Esophagus muscularis mucosa (tissue), 4 donors: ENCODE data around the gene PPM1F. TPM values are rescaled to one million over a fixed set of nuclear protein-coding genes. Genes with fewer than 3 reads are reported as not detected.

Source experiments
- DNase-seq: peaks from one replicate; pipeline ENCODE4 v3.0.0-alpha.2; 2017; ENCODE audit errors: extremely low spot score
- H3K27ac ChIP-seq, 4 donors: fragments of 200-600 bp; sonication (generic); replicated peaks in 1 of 4; 1 replicate in 3 of 4; 2 replicates in 1 of 4; pipeline ENCODE4 v1.5.1; 2016 to 2019; ENCODE audit warnings: mild to moderate bottlenecking in 1 of 4
- H3K27me3 ChIP-seq, 4 donors: fragments of 200-600 bp; sonication (generic); one replicate each; pipeline versions ENCODE4 v1.5.1 to v1.6.0; 2016 to 2019
- H3K36me3 ChIP-seq, 4 donors: fragments of 200-600 bp; sonication (generic); one replicate each; pipeline ENCODE4 v1.5.1; 2016 to 2019
- H3K4me1 ChIP-seq, 4 donors: fragments of 200-600 bp; sonication (generic); one replicate each; pipeline ENCODE4 v1.5.1; 2016 to 2019
- H3K4me3 ChIP-seq, 4 donors: fragments of 200-600 bp; sonication (generic); 1 replicate in 2 of 4; 2 replicates in 2 of 4; pipeline ENCODE4 v1.5.1; 2016 to 2019; ENCODE audit warnings: mild to moderate bottlenecking in 4 of 4, moderate library complexity in 1 of 4
- H3K9me3 ChIP-seq, 4 donors: fragments of 200-600 bp; sonication (generic); 1 replicate in 3 of 4; 2 replicates in 1 of 4; pipeline ENCODE4 v1.5.1; 2016 to 2019
- EP300 ChIP-seq: sonication (generic); formaldehyde crosslinking; IDR thresholded peaks from one replicate; pipeline ENCODE4 v1.6.1; 2017; ENCODE audit warnings: antibody characterized with exemption
- POLR2A ChIP-seq: fragments of 450-650 bp; IDR thresholded peaks from one replicate; pipeline ENCODE4 v1.6.1; 2017; ENCODE audit warnings: antibody characterized with exemption, moderate library complexity, mild to moderate bottlenecking, low read depth
- POLR2AphosphoS5 ChIP-seq, 2 donors: sonication (generic); formaldehyde crosslinking; IDR thresholded peaks; one replicate each; pipeline ENCODE4 v1.6.1; 2017; ENCODE audit warnings: antibody characterized with exemption in 2 of 2
- WGBS: methylation state at CpG from one replicate; pipeline ENCODE4 v1.1.5; 2018; 5-methylcytosine and 5-hydroxymethylcytosine counted together
- intact Hi-C: fragments of 100-400 bp; cut with DNase I; formaldehyde crosslinking; loops from one replicate; pipeline ENCODE4 v1.15.1; 2023
- total RNA-seq, 4 donors: library from RNA; depleted of rRNA; stranded (reverse); fragments of >200 nt; gene quantifications; one replicate each; pipeline versions ENCODE4 v1.1.0 to v1.2.1, GENCODE V29; 2016
- TF ChIP-seq, protein P1 (sequence below), 3 experiments: fragments of 200-600 bp in 2 of 3; fragments of 450-650 bp in 1 of 3; sonication (generic) in 2 of 3; IDR thresholded peaks; one replicate each; pipeline ENCODE4 v1.5.1; 2017 to 2019; ENCODE audit warnings: antibody characterized with exemption in 3 of 3, mild to moderate bottlenecking in 2 of 3, moderate library complexity in 1 of 3

The PPM1F gene
- total RNA-seq, 4 donors from 2014 or later, result 30.3 to 88.5 (median 74.1) TPM

DNA sequence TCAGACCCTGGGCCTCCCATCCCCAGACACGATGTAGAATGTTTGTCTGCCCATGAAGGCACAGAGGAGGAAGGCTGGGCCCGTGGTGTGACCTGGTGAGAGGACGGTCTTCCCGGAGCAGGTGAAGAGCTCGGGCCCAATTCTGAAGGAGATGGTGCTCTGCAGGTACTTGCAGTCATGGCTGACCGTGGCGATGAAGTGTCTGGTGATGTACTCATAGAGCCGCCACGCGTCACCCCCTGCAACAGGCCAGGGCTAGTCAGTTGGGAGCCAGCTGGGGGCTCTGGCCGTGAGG is 10.0 kb upstream of the PPM1F start:
- intact Hi-C loops, result no loop called here
- no peak overlapping the region for H3K4me3 ChIP-seq
- TF ChIP-seq, protein P1, sequence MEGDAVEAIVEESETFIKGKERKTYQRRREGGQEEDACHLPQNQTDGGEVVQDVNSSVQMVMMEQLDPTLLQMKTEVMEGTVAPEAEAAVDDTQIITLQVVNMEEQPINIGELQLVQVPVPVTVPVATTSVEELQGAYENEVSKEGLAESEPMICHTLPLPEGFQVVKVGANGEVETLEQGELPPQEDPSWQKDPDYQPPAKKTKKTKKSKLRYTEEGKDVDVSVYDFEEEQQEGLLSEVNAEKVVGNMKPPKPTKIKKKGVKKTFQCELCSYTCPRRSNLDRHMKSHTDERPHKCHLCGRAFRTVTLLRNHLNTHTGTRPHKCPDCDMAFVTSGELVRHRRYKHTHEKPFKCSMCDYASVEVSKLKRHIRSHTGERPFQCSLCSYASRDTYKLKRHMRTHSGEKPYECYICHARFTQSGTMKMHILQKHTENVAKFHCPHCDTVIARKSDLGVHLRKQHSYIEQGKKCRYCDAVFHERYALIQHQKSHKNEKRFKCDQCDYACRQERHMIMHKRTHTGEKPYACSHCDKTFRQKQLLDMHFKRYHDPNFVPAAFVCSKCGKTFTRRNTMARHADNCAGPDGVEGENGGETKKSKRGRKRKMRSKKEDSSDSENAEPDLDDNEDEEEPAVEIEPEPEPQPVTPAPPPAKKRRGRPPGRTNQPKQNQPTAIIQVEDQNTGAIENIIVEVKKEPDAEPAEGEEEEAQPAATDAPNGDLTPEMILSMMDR (IDR thresholded peaks at IDR 0.05), result no peak
- TF ChIP-seq EP300 (no peak), POLR2AphosphoS5 (IDR thresholded peaks at IDR 0.05) (no peak), POLR2A (no peak)
- DNase-seq, result no peak
- H3K9me3 ChIP-seq, result no peaks in the 10 kb centered on the region
- H3K27me3 ChIP-seq, result no peaks in the 10 kb centered on the region
- no peaks in the 10 kb centered on the region for H3K4me1 ChIP-seq
- 93% methylated on average over 10 of the region's 11 CpGs for WGBS
- H3K36me3 ChIP-seq, result peaks cover 47 to 100% (median 98%) of the 10 kb centered on the region in 4 donors
- no peak overlapping the region for H3K27ac ChIP-seq

DNA sequence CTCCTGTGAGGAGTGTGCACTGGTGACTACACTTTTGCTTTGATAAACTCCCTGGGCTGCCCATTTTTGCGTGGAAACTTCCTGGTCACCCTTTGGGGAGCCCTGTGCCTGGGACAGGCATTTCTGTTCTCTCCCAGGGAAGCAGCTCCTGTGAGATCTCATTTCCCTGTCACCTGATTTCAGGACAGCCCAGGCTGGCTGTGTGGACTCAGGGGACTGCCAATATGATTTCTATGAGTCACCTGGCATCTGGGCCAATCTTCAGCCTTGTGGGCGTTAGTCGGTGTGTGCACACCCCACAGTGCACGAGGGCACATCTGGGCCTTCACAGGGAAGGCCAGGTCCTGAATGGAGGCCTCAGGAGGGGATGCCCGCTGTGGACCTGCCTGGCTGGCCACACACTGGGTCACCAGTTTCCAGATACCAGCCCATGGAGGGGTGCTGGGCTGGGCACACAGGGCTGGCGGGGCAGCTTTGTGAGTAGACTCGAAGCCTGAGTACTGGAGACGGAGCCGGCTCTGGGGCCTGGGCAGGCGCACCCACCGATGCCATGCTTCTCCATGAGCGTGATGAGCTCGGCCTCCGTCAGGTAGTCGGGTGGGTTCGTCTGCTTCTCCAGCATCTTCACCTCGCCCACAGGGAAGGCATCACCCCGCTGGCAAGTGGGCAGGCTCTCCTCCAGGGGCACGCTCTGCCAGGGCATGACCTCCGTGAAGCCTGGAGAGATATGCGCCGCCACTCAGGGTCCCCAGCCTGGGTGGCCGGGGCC is 9.4 kb upstream of the PPM1F start:
- intact Hi-C loops, result no loop called here
- TF ChIP-seq POLR2A, result no peak
- TF ChIP-seq, protein P1 (IDR thresholded peaks at IDR 0.05), result no peak
- TF ChIP-seq EP300, result no peak
- TF ChIP-seq POLR2AphosphoS5 (IDR thresholded peaks at IDR 0.05), result no peak
- Histone ChIP-seq H3K9me3 (no peaks in the 10 kb centered on the region), H3K27me3 (no peaks in the 10 kb centered on the region), H3K4me1 (no peaks in the 10 kb centered on the region), H3K36me3 (peaks cover 41 to 94% (median 93%) of the 10 kb centered on the region in 4 donors), H3K4me3 (no peak overlapping the region), H3K27ac (no peak overlapping the region)
- no peak for DNase-seq
- WGBS, result 96% methylated on average over 6 of the region's 23 CpGs

DNA sequence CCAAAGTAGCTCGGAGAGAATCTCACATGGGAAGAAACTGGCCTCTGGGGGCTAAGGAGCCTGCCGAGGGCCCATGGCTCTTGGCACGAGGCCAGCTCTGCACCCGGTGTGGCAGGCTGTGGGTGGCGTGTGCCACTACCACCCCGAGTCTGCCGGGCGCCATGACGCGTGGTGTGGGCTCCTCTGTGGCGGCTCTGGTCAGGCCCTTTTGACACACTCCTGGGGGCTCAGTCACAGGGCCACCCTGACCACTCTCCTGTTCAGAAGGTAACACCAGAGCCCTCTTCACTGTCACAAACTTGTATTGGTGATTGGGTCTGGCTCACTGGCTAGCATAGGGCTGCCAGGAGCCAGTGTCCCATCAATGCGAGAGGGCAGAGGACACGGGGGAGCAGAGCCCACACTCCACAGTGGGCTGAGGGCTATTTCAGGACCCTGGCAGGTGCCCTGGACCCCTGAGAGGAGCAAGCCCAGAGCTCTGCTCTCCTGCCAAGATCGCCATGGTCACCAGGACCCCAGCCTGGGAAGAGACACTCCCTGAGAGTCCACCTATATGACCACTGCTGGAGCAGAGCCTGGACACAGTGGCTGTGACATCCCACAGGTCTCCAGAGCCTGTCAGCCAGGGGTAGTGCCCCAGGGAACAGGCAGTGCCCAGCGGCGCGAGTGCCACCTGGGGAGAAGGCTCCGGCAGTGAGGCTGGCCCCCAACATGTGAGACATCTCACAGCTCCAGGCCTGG is 8.6 kb upstream of the PPM1F start:
- TF ChIP-seq EP300, result no peak
- TF ChIP-seq POLR2A, result no peak
- TF ChIP-seq, protein P1 (IDR thresholded peaks at IDR 0.05), result no peak
- TF ChIP-seq POLR2AphosphoS5 (IDR thresholded peaks at IDR 0.05), result no peak
- no peak overlapping the region for H3K27ac ChIP-seq
- no peaks in the 10 kb centered on the region for H3K9me3 ChIP-seq
- H3K36me3 ChIP-seq, result peaks cover 34 to 86% (median 85%) of the 10 kb centered on the region in 4 donors
- WGBS, result 100% methylated on average over 1 of the region's 18 CpGs
- H3K4me1 ChIP-seq, result no peaks in the 10 kb centered on the region
- H3K27me3 ChIP-seq, result no peaks in the 10 kb centered on the region
- intact Hi-C loops, result no loop called here
- no peak for DNase-seq
- H3K4me3 ChIP-seq, result no peak overlapping the region

DNA sequence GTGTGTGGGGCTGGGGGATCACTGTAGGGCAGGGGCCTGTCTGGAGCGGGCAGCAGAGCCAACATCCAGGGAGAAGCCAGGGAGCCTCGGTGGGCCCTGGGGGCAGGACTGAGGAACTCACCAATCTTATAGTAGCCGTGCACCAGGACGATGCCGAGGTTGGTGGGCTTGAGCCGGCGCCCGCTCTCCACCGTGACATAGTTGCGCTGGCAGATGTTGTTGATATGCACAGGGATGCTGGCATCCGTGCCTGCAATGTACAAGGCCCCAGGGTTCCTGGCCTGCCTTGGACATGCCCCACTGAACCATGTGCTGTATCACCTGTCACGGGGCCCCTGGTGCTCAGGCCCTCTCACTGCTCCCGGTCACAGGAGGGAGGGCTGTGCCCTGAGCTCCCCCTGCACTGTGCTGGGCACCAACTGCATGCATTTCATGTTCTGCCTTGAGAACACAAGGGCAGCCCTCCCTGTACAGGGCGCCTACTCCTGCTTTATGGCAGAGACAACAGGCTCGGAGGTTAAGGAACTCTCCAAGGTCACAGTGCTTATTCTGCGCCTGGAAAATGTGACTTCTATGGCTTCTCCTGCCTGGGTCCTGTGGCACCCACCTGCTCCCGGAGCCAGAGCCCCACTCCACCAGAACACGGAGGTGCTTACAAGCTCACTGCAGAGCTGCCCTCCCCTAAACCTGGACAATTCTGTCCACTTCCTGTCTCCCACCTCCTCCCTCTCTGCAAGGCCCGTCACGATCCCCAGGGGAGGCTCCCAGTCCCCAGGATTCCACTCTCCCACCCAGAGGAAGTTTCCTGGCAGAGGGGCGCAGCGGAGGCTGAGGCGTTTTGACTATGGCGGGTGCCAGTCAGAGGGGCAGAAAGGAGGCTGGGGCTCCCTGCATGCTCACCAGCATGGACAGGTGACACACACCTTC is 7.8 kb upstream of the PPM1F start:
- H3K4me1 ChIP-seq, result no peaks in the 10 kb centered on the region
- intact Hi-C loops, result no loop called here
- H3K27ac ChIP-seq, result no peak overlapping the region
- H3K36me3 ChIP-seq, result peaks cover 31 to 78% (median 77%) of the 10 kb centered on the region in 4 donors
- no peaks in the 10 kb centered on the region for H3K27me3 ChIP-seq
- TF ChIP-seq POLR2AphosphoS5 (IDR thresholded peaks at IDR 0.05), result no peak
- no peaks in the 10 kb centered on the region for H3K9me3 ChIP-seq
- DNase-seq, result no peak
- WGBS, result 87% methylated on average over 16 of the region's 24 CpGs
- no peak overlapping the region for H3K4me3 ChIP-seq
